Ovary (tissue), 3 donors: ENCODE data around the gene ZNF41.

Experiments
- EP300 ChIP-seq: sonication (generic); formaldehyde crosslinking; IDR thresholded peaks from one replicate; pipeline ENCODE4 v1.6.1; 2017; ENCODE audit warnings: antibody characterized with exemption
- POLR2A ChIP-seq: fragments of 450-650 bp; IDR thresholded peaks from one replicate; pipeline ENCODE4 v1.6.1; 2017; ENCODE audit warnings: antibody characterized with exemption, mild to moderate bottlenecking, moderate library complexity
- TF ChIP-seq, protein P1 (sequence below), 3 donors: fragments of 450-650 bp in 2 of 3; fragments of 200-600 bp in 1 of 3; IDR thresholded peaks; one replicate each; pipeline versions ENCODE4 v1.5.1 to v1.8.0; 2016 to 2022; ENCODE audit warnings: antibody characterized with exemption in 3 of 3, mild to moderate bottlenecking in 1 of 3
- donor health status: DM: no; HTN: no; CAD: no.

DNA sequence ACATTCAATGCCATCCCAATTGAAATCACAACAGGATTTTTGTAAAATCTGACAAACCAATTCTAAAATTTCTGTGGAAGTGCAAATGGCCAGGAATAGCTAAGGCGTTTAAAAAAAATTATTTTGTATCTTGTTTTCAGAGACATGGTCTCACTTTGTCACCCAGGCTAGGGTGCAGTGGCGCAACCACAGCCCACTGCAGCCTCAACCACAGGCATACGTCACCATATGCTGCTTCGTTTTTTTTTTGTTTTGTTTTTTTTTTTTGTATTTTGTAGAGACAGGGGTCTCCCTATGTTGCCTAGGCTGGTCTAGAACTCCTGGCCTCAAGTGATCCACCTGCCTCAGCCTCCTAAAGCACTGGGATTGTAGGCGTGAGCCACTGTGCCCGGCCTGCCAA is 24.5 kb downstream of the ZNF41 start:
- TF ChIP-seq, protein P1, sequence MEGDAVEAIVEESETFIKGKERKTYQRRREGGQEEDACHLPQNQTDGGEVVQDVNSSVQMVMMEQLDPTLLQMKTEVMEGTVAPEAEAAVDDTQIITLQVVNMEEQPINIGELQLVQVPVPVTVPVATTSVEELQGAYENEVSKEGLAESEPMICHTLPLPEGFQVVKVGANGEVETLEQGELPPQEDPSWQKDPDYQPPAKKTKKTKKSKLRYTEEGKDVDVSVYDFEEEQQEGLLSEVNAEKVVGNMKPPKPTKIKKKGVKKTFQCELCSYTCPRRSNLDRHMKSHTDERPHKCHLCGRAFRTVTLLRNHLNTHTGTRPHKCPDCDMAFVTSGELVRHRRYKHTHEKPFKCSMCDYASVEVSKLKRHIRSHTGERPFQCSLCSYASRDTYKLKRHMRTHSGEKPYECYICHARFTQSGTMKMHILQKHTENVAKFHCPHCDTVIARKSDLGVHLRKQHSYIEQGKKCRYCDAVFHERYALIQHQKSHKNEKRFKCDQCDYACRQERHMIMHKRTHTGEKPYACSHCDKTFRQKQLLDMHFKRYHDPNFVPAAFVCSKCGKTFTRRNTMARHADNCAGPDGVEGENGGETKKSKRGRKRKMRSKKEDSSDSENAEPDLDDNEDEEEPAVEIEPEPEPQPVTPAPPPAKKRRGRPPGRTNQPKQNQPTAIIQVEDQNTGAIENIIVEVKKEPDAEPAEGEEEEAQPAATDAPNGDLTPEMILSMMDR (IDR thresholded peaks at IDR 0.05) = no peak
- TF ChIP-seq EP300 (no peak), POLR2A (no peak)
